Suprapubic skin (tissue), 3 donors: ENCODE data around the gene ITPR2.

Experiments used
- CTCF ChIP-seq, 2 donors: fragments of 200-600 bp in 1 of 2; fragments of 450-650 bp in 1 of 2; sonication (generic) in 1 of 2; IDR thresholded peaks; one replicate each; pipeline ENCODE4 v1.5.1; 2016 to 2019; ENCODE audit warnings: antibody characterized with exemption in 2 of 2, mild to moderate bottlenecking in 1 of 2, moderate library complexity in 1 of 2
- POLR2A ChIP-seq, 2 donors: fragments of 450-650 bp; IDR thresholded peaks; one replicate each; pipeline ENCODE4 v1.6.1; 2017; ENCODE audit warnings: antibody characterized with exemption in 2 of 2, mild to moderate bottlenecking in 2 of 2, moderate library complexity in 2 of 2

DNA sequence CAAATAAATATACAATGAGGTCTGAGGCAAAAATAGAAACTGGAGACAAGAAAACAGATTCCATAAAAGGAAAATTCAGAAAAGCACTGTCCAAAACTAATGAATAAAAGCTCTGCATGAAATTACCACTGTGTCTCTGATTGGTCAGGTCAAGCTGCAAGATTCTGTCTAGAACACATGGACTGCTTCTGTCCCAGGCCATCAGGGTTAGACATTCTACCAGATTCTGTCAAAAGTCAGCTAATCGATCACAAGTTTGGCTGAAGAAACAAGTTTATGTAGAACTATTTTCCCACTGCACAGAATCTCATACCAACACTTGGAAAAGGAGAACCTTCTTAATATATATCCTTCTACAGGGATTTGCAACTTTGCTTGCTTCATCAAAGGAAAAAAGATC, 223.0 kb downstream of the ITPR2 start:
- TF ChIP-seq POLR2A (IDR thresholded peaks at IDR 0.05): no peak
- TF ChIP-seq CTCF (IDR thresholded peaks at IDR 0.05): no peak
